Esophagus squamous epithelium (tissue), 4 donors: Measurements from ENCODE around the gene NAA20.

Experiments
- POLR2A ChIP-seq, 4 donors: fragments of 450-650 bp; IDR thresholded peaks; one replicate each; pipeline ENCODE4 v1.6.1; 2017; ENCODE audit warnings: antibody characterized with exemption in 4 of 4, mild to moderate bottlenecking in 4 of 4, moderate library complexity in 3 of 4
- TF ChIP-seq, protein P1 (sequence below), 6 experiments: fragments of 450-650 bp in 4 of 6; fragments of 200-600 bp in 2 of 6; sonication (generic) in 2 of 6; IDR thresholded peaks; one replicate each; pipeline ENCODE4 v1.5.1; 2016 to 2019; ENCODE audit warnings: antibody characterized with exemption in 6 of 6, mild to moderate bottlenecking in 4 of 6, moderate library complexity in 4 of 6

DNA sequence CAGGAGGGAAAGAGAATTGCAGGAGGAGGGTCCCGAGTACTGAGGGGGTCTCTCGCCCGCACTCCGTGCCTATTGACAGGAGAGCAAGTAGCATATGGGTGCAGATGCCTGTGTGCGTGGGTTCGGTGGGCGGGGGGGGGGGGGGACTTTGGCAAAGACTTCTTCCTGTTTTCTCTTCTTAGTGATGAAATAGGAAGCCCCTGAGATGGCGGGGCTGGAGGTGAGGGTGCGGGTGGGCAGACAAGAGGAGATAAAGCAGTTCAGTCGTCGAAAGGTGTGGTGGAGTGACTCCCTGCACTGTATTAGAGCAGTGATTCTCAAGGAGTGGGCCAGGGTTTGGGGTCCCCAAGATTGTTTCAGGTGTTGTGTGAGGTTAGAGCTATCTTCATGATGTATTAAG, 3.7 kb downstream of the NAA20 start:
- no peak for TF ChIP-seq POLR2A (IDR thresholded peaks at IDR 0.05)
- TF ChIP-seq, protein P1, sequence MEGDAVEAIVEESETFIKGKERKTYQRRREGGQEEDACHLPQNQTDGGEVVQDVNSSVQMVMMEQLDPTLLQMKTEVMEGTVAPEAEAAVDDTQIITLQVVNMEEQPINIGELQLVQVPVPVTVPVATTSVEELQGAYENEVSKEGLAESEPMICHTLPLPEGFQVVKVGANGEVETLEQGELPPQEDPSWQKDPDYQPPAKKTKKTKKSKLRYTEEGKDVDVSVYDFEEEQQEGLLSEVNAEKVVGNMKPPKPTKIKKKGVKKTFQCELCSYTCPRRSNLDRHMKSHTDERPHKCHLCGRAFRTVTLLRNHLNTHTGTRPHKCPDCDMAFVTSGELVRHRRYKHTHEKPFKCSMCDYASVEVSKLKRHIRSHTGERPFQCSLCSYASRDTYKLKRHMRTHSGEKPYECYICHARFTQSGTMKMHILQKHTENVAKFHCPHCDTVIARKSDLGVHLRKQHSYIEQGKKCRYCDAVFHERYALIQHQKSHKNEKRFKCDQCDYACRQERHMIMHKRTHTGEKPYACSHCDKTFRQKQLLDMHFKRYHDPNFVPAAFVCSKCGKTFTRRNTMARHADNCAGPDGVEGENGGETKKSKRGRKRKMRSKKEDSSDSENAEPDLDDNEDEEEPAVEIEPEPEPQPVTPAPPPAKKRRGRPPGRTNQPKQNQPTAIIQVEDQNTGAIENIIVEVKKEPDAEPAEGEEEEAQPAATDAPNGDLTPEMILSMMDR (IDR thresholded peaks at IDR 0.05) = no peak
